ENCODE measurements around the gene AGPAT2.

DNA sequence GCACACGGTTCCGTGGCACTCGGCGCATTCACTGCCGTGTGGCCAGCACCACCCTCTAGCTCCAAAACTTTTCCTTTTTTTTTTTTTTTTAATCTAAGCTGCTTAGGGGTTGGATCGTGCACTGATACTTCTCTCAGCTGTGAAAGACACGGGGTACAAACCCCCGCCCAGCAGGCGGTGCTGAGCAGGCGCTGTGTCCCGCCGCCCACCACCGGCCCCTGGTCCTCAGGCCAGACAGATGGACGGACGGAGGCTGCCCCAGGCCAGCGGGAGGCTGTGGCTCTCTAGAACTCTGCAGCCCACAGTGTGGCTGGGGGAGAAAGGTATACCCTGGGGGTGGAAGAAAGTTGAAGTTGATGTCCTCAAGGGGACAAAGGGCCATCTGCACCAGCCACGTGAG lies 6.2 kb downstream of the AGPAT2 start:
- TF ChIP-seq, protein P1, sequence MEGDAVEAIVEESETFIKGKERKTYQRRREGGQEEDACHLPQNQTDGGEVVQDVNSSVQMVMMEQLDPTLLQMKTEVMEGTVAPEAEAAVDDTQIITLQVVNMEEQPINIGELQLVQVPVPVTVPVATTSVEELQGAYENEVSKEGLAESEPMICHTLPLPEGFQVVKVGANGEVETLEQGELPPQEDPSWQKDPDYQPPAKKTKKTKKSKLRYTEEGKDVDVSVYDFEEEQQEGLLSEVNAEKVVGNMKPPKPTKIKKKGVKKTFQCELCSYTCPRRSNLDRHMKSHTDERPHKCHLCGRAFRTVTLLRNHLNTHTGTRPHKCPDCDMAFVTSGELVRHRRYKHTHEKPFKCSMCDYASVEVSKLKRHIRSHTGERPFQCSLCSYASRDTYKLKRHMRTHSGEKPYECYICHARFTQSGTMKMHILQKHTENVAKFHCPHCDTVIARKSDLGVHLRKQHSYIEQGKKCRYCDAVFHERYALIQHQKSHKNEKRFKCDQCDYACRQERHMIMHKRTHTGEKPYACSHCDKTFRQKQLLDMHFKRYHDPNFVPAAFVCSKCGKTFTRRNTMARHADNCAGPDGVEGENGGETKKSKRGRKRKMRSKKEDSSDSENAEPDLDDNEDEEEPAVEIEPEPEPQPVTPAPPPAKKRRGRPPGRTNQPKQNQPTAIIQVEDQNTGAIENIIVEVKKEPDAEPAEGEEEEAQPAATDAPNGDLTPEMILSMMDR (IDR thresholded peaks at IDR 0.05; ENCODE audit: low read depth, low read length, poor library complexity, severe bottlenecking), result no peak
- TF ChIP-seq EZH2phosphoT487 (IDR thresholded peaks at IDR 0.05; ENCODE audit: borderline replicate concordance, low read length), result no peak
